Endothelial cell of umbilical vein (primary cell): ENCODE measurements around the gene SLA2. TPM values are rescaled to one million over a fixed set of nuclear protein-coding genes. Genes with fewer than 3 reads are reported as not detected.

ENCODE experiments used
- BruUV-seq: library from RNA; stranded (reverse); fragments of 400-500 nt; replicated peaks from 2 replicates; lab custom pipeline; 2021; lab: Mats Ljungman, UMichigan
- CTCF ChIA-PET: fragments of 300-600, 350-600 bp; sonication (Branson Sonifier 250); formaldehyde crosslinking; loops from one replicate; lab custom pipeline; 2021; ENCODE audit warnings: antibody characterized with exemption, inconsistent platforms; lab: Charles Lee
- POLR2A ChIA-PET: fragments of 300-600, 350-600 bp; sonication (Branson Sonifier 250); formaldehyde crosslinking; loops from one replicate; lab custom pipeline; 2021; ENCODE audit warnings: antibody characterized with exemption, inconsistent platforms; lab: Charles Lee
- DNase-seq: peaks from one replicate; pipeline ENCODE4 v3.0.0-alpha.2; 2011; ENCODE audit warnings: low read depth, low spot score
- FAIRE-seq: peaks from 2 replicates; lab custom pipeline; 2011; peaks lifted over from hg19 to GRCh38; lab: Jason Lieb, UNC
- H2AFZ ChIP-seq: 2 replicates; pipeline ENCODE4 v1.6.0; 2012; ENCODE audit warnings: low read depth, low read length, control low read depth, inconsistent platforms
- H3K27ac ChIP-seq: 2 replicates; pipeline ENCODE4 v1.5.1; 2011; ENCODE audit warnings: low read depth, mild to moderate bottlenecking, control low read depth, low read length, moderate library complexity; ENCODE audit not compliant: insufficient read depth
- H3K27me3 ChIP-seq, 2 experiments: 2 replicates each; pipeline versions ENCODE4 v1.6.0 to v1.6.1; 2011; ENCODE audit warnings: low read length in 2 of 2, mixed read lengths in 1 of 2; ENCODE audit not compliant: control insufficient read depth in 2 of 2, insufficient read depth in 2 of 2
- H3K36me3 ChIP-seq, 2 experiments: 2 replicates in 1 of 2; 3 replicates in 1 of 2; pipeline ENCODE4 v1.5.1; 2011; ENCODE audit warnings: low read length in 2 of 2, mild to moderate bottlenecking in 1 of 2, moderate library complexity in 1 of 2; ENCODE audit not compliant: control insufficient read depth in 2 of 2, insufficient read depth in 2 of 2; ENCODE audit errors: extremely low read depth in 1 of 2
- H3K4me1 ChIP-seq: 3 replicates; pipeline ENCODE4 v1.5.1; 2011; ENCODE audit warnings: mild to moderate bottlenecking, low read length; ENCODE audit not compliant: control insufficient read depth, insufficient read depth; ENCODE audit errors: extremely low read depth
- H3K4me2 ChIP-seq: 2 replicates; pipeline ENCODE4 v1.6.1; 2011; ENCODE audit warnings: low read length, control low read depth, mixed read lengths; ENCODE audit not compliant: insufficient read depth
- H3K4me3 ChIP-seq, 3 experiments: fragments of 200-600 bp in 1 of 3; sonication (generic), shearing (Covaris generic) in 1 of 3; replicated peaks in 1 of 3; 2 replicates each; pipeline ENCODE4 v1.5.1; 2011 to 2016; ENCODE audit warnings: control low read depth in 3 of 3, low read length in 3 of 3, mild to moderate bottlenecking in 2 of 3, inconsistent platforms in 1 of 3, low read depth in 1 of 3, moderate library complexity in 1 of 3; ENCODE audit not compliant: insufficient read depth in 1 of 3
- H3K79me2 ChIP-seq: 2 replicates; pipeline ENCODE4 v1.6.0; 2012; ENCODE audit warnings: low read length, inconsistent platforms; ENCODE audit not compliant: control insufficient read depth, insufficient read depth
- H3K9ac ChIP-seq: replicated peaks from 2 replicates; pipeline ENCODE3; 2011; ENCODE audit warnings: low read length, control low read depth; ENCODE audit not compliant: insufficient read depth; ENCODE audit errors: extremely low read depth
- H3K9me1 ChIP-seq: replicated peaks from 3 replicates; pipeline ENCODE4 v1.6.0; 2011; ENCODE audit warnings: mild to moderate bottlenecking, low read length; ENCODE audit not compliant: control insufficient read depth, insufficient read depth; ENCODE audit errors: extremely low read depth
- H3K9me3 ChIP-seq: replicated peaks from 2 replicates; pipeline ENCODE4 v1.5.1; 2012; ENCODE audit warnings: low read length, inconsistent platforms; ENCODE audit not compliant: control insufficient read depth, insufficient read depth
- H4K20me1 ChIP-seq: replicated peaks from 2 replicates; pipeline ENCODE3; 2011; ENCODE audit warnings: mild to moderate bottlenecking, low read length; ENCODE audit not compliant: control insufficient read depth, insufficient read depth; ENCODE audit errors: extremely low read depth
- GATA2 ChIP-seq: IDR thresholded peaks from 2 replicates; pipeline ENCODE4 v1.7.0; 2011; ENCODE audit warnings: low read depth, mild to moderate bottlenecking, moderate library complexity, mixed read lengths, low read length; ENCODE audit not compliant: insufficient read length, insufficient read depth
- MAX ChIP-seq: IDR thresholded peaks from 2 replicates; pipeline ENCODE4 v1.6.1; 2011; ENCODE audit not compliant: insufficient read depth, insufficient read length
- MYC ChIP-seq: IDR thresholded peaks from one replicate; pipeline ENCODE4 v1.6.1; 2011; ENCODE audit warnings: mild to moderate bottlenecking, low read depth, low read length
- dilution Hi-C: fragments of 300-500 bp; cut with MboI; formaldehyde crosslinking; loops from one replicate; pipeline ENCODE4 v1.15.0; 2019; ENCODE audit warnings: low sequenced_read_pairs; ENCODE audit not compliant: extremely low pct_ligation_motif_present
- intact Hi-C: fragments of 100-400 bp; cut with micrococcal nuclease; formaldehyde crosslinking; loops from one replicate; pipeline ENCODE4 v1.10.0; 2022
- polyA plus RNA-seq, 4 experiments: library from polyadenylated mRNA; depleted of rRNA in 3 of 4; stranded (reverse) in 3 of 4; unstranded in 1 of 4; fragments of >200 nt; gene quantifications; 2 replicates each; pipeline versions ENCODE4 v1.2.1 to v1.2.3, GENCODE V29; 2011 to 2012; ENCODE audit warnings: missing spikeins in 1 of 4
- total RNA-seq: library from RNA; stranded (reverse); gene quantifications from 2 replicates; pipeline ENCODE4 v1.2.3, GENCODE V29; 2021

Gene SLA2
- total and polyA plus RNA-seq, 2 donors (not counting 3 experiments of a cell fraction or from before 2014, with no cell fraction given), result not detected

- Histone ChIP-seq H2AFZ (peak overlapping the region; percentile 58), H3K4me3 (peak overlapping the region; percentile 55 to 87 (median 85)), H4K20me1 (no peaks in the 10 kb centered on the region), H3K9me1 (no peaks in the 10 kb centered on the region), H3K36me3 (peaks cover 0 to under 1% of the 10 kb centered on the region in 2 experiments), H3K4me1 (peaks cover 24% of the 10 kb centered on the region), H3K27me3 (no peaks in the 10 kb centered on the region), H3K4me2 (peak overlapping the region; percentile 57), H3K9ac (peak overlapping the region; percentile 92), H3K79me2 (peaks cover 41% of the 10 kb centered on the region), H3K27ac (peak overlapping the region; percentile 71), H3K9me3 (no peaks in the 10 kb centered on the region)
- no TSS peak for BruUV-seq
- dilution Hi-C loops, result no loop called here
- FAIRE-seq (peak; percentile 67), DNase-seq (peak; percentile 58)
- intact Hi-C loops, result no loop called here
- ChIA-PET POLR2A (no interaction called here), CTCF (interaction anchor here (0.9 to 2.1 kb wide), 6 partner anchors 11 to 31 kb away, joined by 3 to 14 read pairs (median 6); partner anchors contain the start of gene RAB5IF)
- TF ChIP-seq MYC (peak; percentile 43), GATA2 (no peak), MAX (peak; percentile 32)
Measured at GRCh38 chr20:36574366-36575135, 71.4 kb downstream of the SLA2 start.

- no peaks in the 10 kb centered on the region for H3K9me3 ChIP-seq
- peak overlapping the region; percentile 54 for H3K4me2 ChIP-seq
- BruUV-seq, result TSS peak; percentile 12
- H3K9ac ChIP-seq, result peak overlapping the region; percentile 91
- peaks cover 40% of the 10 kb centered on the region for H3K79me2 ChIP-seq
- H3K27me3 ChIP-seq, result no peaks in the 10 kb centered on the region
- H4K20me1 ChIP-seq, result no peaks in the 10 kb centered on the region
- TF ChIP-seq MYC (no peak), MAX (no peak), GATA2 (no peak)
- peak; percentile 29 for DNase-seq
- no peaks in the 10 kb centered on the region for H3K36me3 ChIP-seq
- ChIA-PET CTCF (interaction anchor here (0.9 to 2.1 kb wide), 3 partner anchors 17 to 32 kb away, joined by 3 to 9 read pairs (median 5); partner anchors contain the start of gene RAB5IF), POLR2A (no interaction called here)
- H3K9me1 ChIP-seq, result no peaks in the 10 kb centered on the region
- H3K4me3 ChIP-seq, result peak overlapping the region; percentile 55 to 87 (median 85)
- peak overlapping the region; percentile 63 for H3K27ac ChIP-seq
- dilution Hi-C loops (no loop called here), intact Hi-C loops (loop anchor here (1.0 to 2.0 kb wide), 4 partner anchors 17 to 199 kb away; partner anchors contain the start of genes DSN1 and RAB5IF)
- H2AFZ ChIP-seq, result peak overlapping the region; percentile 58
- H3K4me1 ChIP-seq, result peaks cover 24% of the 10 kb centered on the region
- no peak for FAIRE-seq
Measured at GRCh38 chr20:36573798-36574365, 72.1 kb downstream of the SLA2 start.
